ENCODE data around the gene ATXN7L1. TPM values are rescaled to one million over a fixed set of nuclear protein-coding genes. Genes with fewer than 3 reads are reported as not detected.

ATXN7L1 gene
- total and polyA plus RNA-seq, 2 of the 8 experiments (the other 6 are each of a cell fraction or from before 2014, with no cell fraction given), result 14.3 to 34.0 TPM

GRCh38 chr7:105890290-105890997 lies 14.0 kb upstream of the ATXN7L1 start:
- Histone ChIP-seq H2BK5ac (ENCODE audit: low read depth, low read length) (no peak overlapping the region), H2BK120ac (replicated peaks; ENCODE audit: low read depth, low read length) (no peak overlapping the region), H3K23ac (ENCODE audit: insufficient read length) (no peak overlapping the region), H3K23me2 (ENCODE audit: low read depth, low read length) (no peaks in the 10 kb centered on the region), H3K4ac (replicated peaks; ENCODE audit: insufficient read length, low read depth, low read length) (no peak overlapping the region), H3K4me3 (ENCODE audit: extremely low read depth in 1 of 4, insufficient read depth in 2 of 4, low read depth in 3 of 4, low read length in 4 of 4) (no peak overlapping the region), H3K36me3 (ENCODE audit: control insufficient read depth in 2 of 4, insufficient read depth in 4 of 4, low read length in 3 of 4) (no peaks in the 10 kb centered on the region; a peak in 1 of 8 replicates), H4K20me1 (replicated peaks in 1 of 2; ENCODE audit: control insufficient read depth in 1 of 2, insufficient read depth in 2 of 2, low read length in 2 of 2) (no peaks in the 10 kb centered on the region), H3K9ac (replicated peaks in 1 of 4; ENCODE audit: extremely low read depth in 1 of 4, low read depth in 3 of 4, low read length in 3 of 4) (no peak overlapping the region), H3K4me2 (ENCODE audit: insufficient read depth in 1 of 2, low read depth in 2 of 2, low read length in 2 of 2) (no peak overlapping the region), H3K27me3 (replicated peaks in 1 of 4; ENCODE audit: control insufficient read depth in 3 of 4, extremely low read depth in 1 of 4, insufficient read depth in 3 of 4, low read length in 3 of 4) (no peaks in the 10 kb centered on the region), H2BK20ac (ENCODE audit: low read length) (no peak overlapping the region), H4K5ac (ENCODE audit: insufficient read length, low read depth, low read length) (no peak overlapping the region), H3K56ac (replicated peaks; ENCODE audit: insufficient read length, low read depth, low read length) (no peak overlapping the region), H3K14ac (ENCODE audit: insufficient read length) (no peak overlapping the region), H3K27ac (ENCODE audit: low read depth, low read length) (no peak overlapping the region), H3K79me2 (ENCODE audit: control insufficient read depth in 1 of 2, insufficient read depth in 2 of 2, low read length in 2 of 2) (no peaks in the 10 kb centered on the region), H4K8ac (ENCODE audit: extremely low read depth, insufficient read depth, low read length) (no peak overlapping the region), H2BK12ac (ENCODE audit: low read depth, low read length) (no peak overlapping the region), H2AFZ (ENCODE audit: low read length) (no peak overlapping the region), H2BK15ac (ENCODE audit: low read length) (no peak overlapping the region), H3K9me3 (ENCODE audit: insufficient read depth in 2 of 2, low read depth in 1 of 2, low read length in 1 of 2) (no peaks in the 10 kb centered on the region), H3K79me1 (ENCODE audit: low read depth, low read length) (no peaks in the 10 kb centered on the region), H3K18ac (ENCODE audit: extremely low read depth, low read length) (no peak overlapping the region), H3K4me1 (replicated peaks in 1 of 4; ENCODE audit: control insufficient read depth in 3 of 4, insufficient read depth in 4 of 4, low read length in 3 of 4) (0 out of 7 replicates have a peak, but pooled peaks cover 0 to 6% (median 0%) of the 10 kb centered on the region in 4 experiments), H2AK5ac (ENCODE audit: low read depth, low read length) (no peak overlapping the region), H4K91ac (replicated peaks; ENCODE audit: insufficient read length, low read length) (no peak overlapping the region)
- WGBS, 2 experiments (ENCODE audit: extremely low coverage in 1 of 2, insufficient coverage in 1 of 2, insufficient read length in 1 of 2, insufficient replicate concordance in 2 of 2, low coverage in 1 of 2, low lambda C conversion rate in 2 of 2, missing lambda C conversion rate in 1 of 2), result 91% methylated on average over 4 of the region's 4 CpGs; no CpG with 5 or more reads in 1 of the 2 experiments
- TF ChIP-seq CBX5 (IDR thresholded peaks at IDR 0.05; ENCODE audit: low read depth, low read length) (no peak), TAF1 (IDR thresholded peaks at IDR 0.05; ENCODE audit: low read depth, low read length) (no peak), RXRA (IDR thresholded peaks at IDR 0.05; ENCODE audit: insufficient read depth, low read depth, low read length) (no peak), POLR2A (IDR thresholded peaks at IDR 0.05; ENCODE audit: control extremely low read depth in 1 of 2, low read depth in 2 of 2, low read length in 2 of 2) (no peak), EZH2 (IDR thresholded peaks at IDR 0.05; ENCODE audit: low read depth, low read length, severe bottlenecking) (no peak), TCF12 (IDR thresholded peaks at IDR 0.05; ENCODE audit: low read depth, low read length) (no peak), KDM4A (IDR thresholded peaks at IDR 0.05; ENCODE audit: low read depth, low read length, severe bottlenecking) (no peak), RFX5 (IDR thresholded peaks at IDR 0.05; ENCODE audit: borderline replicate concordance, low read depth, low read length) (no peak), SIRT6 (IDR thresholded peaks at IDR 0.05; ENCODE audit: low read length) (no peak)
- no peak for FAIRE-seq
- DNase-seq (ENCODE audit: low read depth in 1 of 2, low spot score in 2 of 2), result no peak
- ChIA-PET POLR2A (ENCODE audit: partially characterized antibody) (interaction anchor here (1.1 kb wide), 2 partner anchors 9 to 97 kb away, joined by 3 to 4 read pairs; no protein-coding TSS in a partner anchor), CTCF (ENCODE audit: partially characterized antibody) (interaction anchor here (0.6 to 4.5 kb wide), 2 partner anchors 115 to 234 kb away, joined by 3 to 18 read pairs; no protein-coding TSS in a partner anchor)

Measured in H1 (cell line).